Thoracic aorta (tissue), 2 donors: Measurements from ENCODE around the gene LYPD6B. TPM values are rescaled to one million over a fixed set of nuclear protein-coding genes. Genes with fewer than 3 reads are reported as not detected.

Source experiments
- ATAC-seq: fragments of 150-250 bp; one replicate; pipeline ENCODE4 v1.8.0; 2017; ENCODE audit warnings: low read depth; ENCODE audit not compliant: insufficient number of reproducible peaks, low FRiP score
- DNase-seq: peaks from one replicate; pipeline ENCODE4 v3.0.0-alpha.2; 2020; ENCODE audit warnings: low spot score
- H3K27ac ChIP-seq, 2 donors: fragments of 200-600 bp; sonication (generic); 1 replicate in 1 of 2; 2 replicates in 1 of 2; pipeline ENCODE4 v1.5.1; 2016; ENCODE audit warnings: mild to moderate bottlenecking in 2 of 2, moderate library complexity in 2 of 2
- H3K27me3 ChIP-seq: fragments of 200-600 bp; sonication (generic); replicated peaks from 2 replicates; pipeline ENCODE4 v1.6.0; 2016; ENCODE audit warnings: mild to moderate bottlenecking; ENCODE audit not compliant: insufficient read depth
- H3K36me3 ChIP-seq: fragments of 200-600 bp; sonication (generic); one replicate; pipeline ENCODE4 v1.5.1; 2016
- H3K4me1 ChIP-seq, 2 donors: fragments of 200-600 bp; sonication (generic); 1 replicate in 1 of 2; 2 replicates in 1 of 2; pipeline versions ENCODE4 v1.5.1 to v1.6.0; 2016; ENCODE audit warnings: low read depth in 2 of 2, mild to moderate bottlenecking in 1 of 2; ENCODE audit not compliant: control insufficient read depth in 1 of 2
- H3K4me3 ChIP-seq: fragments of 200-600 bp; sonication (generic); 2 replicates; pipeline ENCODE4 v1.5.1; 2016; ENCODE audit warnings: mild to moderate bottlenecking
- H3K9me3 ChIP-seq: fragments of 200-600 bp; sonication (generic); 2 replicates; pipeline ENCODE4 v1.5.1; 2016
- CTCF ChIP-seq: fragments of 200-600 bp; sonication (generic); IDR thresholded peaks from one replicate; pipeline ENCODE4 v1.5.1; 2019; ENCODE audit warnings: antibody characterized with exemption
- total RNA-seq, 2 donors: library from RNA; depleted of rRNA; stranded (reverse); fragments of >200 nt; gene quantifications; one replicate each; pipeline versions ENCODE4 v1.1.0 to v1.2.3, GENCODE V29; 2016

LYPD6B gene
- total RNA-seq, 2 donors from 2014 or later = not detected

DNA sequence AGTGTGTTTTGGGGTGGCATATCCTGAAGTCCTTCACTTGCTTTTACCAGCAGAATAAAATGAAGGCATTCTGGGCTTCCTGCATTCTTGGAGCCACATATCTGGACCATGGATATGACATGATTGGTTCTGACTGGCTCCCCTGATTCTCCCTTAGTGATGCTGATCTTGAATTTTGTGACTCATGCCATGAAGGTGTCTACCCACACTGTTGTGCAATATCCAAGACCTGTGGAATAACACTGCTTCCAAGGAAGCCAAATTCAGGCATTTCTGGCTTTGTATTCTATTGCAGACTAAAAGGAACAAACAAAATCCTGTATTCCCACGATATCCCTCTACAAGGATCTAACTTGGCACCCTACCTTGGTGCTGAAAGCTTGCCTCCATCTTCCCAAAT is 125.8 kb downstream of the LYPD6B start:
- H3K27me3 ChIP-seq = no peaks in the 10 kb centered on the region
- H3K9me3 ChIP-seq = no peaks in the 10 kb centered on the region
- ATAC-seq (no peak), DNase-seq (no peak)
- no peak overlapping the region for H3K4me3 ChIP-seq
- H3K27ac ChIP-seq = no peak overlapping the region
- no peaks in the 10 kb centered on the region for H3K36me3 ChIP-seq
- H3K4me1 ChIP-seq = no peaks in the 10 kb centered on the region
- TF ChIP-seq CTCF = no peak

DNA sequence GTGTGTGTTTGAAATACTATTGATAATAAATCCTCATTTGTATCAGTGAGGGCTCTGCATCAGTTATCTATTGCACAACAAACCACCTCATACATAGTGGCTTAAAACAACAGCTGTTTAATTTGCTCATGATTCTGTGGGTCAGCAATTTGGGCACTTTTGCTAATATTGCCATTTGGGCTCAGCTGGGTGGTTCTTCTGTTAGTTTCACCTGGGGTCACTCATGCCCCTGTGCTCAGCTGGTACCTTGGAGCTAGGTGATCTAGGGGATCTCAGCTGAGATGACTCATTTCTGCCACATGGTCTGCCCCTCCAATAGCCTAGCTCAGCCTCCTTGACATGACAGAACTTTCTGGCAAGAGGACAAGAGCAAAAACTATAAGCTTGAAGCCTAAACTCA is 126.3 kb downstream of the LYPD6B start:
- TF ChIP-seq CTCF = no peak
- no peaks in the 10 kb centered on the region for H3K4me1 ChIP-seq
- H3K27me3 ChIP-seq = no peaks in the 10 kb centered on the region
- no peaks in the 10 kb centered on the region for H3K9me3 ChIP-seq
- no peak overlapping the region for H3K27ac ChIP-seq
- no peaks in the 10 kb centered on the region for H3K36me3 ChIP-seq
- DNase-seq (no peak), ATAC-seq (no peak)
- no peak overlapping the region for H3K4me3 ChIP-seq

GRCh38 chr2:149167001-149167780 is 128.7 kb downstream of the LYPD6B start:
- Histone ChIP-seq H3K36me3 (no peaks in the 10 kb centered on the region), H3K27me3 (no peaks in the 10 kb centered on the region), H3K27ac (no peak overlapping the region), H3K9me3 (no peaks in the 10 kb centered on the region), H3K4me3 (no peak overlapping the region), H3K4me1 (no peaks in the 10 kb centered on the region)
- no peak for ATAC-seq
- DNase-seq = no peak
- no peak for TF ChIP-seq CTCF

GRCh38 chr2:149167941-149168340 is 129.4 kb downstream of the LYPD6B start:
- Histone ChIP-seq H3K9me3 (no peaks in the 10 kb centered on the region), H3K4me3 (no peak overlapping the region), H3K27me3 (no peaks in the 10 kb centered on the region), H3K4me1 (no peaks in the 10 kb centered on the region), H3K27ac (no peak overlapping the region), H3K36me3 (no peaks in the 10 kb centered on the region)
- TF ChIP-seq CTCF = no peak
- DNase-seq (no peak), ATAC-seq (no peak)

DNA sequence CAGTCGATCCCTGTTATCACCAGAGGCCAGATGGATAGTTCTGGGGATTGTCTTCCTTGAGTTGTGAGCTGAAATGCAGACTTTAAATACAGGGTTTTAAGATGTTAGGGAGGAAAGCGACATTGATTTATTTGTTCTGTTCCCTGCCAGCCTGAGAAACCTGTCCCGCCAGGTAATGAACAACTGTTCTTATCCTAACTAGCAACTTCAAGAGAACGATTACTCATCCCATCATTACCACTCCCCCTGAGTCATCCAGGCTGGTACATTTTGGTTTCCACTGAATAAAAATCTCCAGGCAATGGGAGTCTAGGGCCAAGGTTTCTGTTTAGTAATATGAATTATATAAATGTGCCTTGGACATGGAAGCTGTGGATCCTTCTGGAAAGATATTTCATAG is 131.2 kb downstream of the LYPD6B start:
- Histone ChIP-seq H3K4me1 (no peaks in the 10 kb centered on the region), H3K9me3 (no peaks in the 10 kb centered on the region), H3K4me3 (no peak overlapping the region), H3K27ac (no peak overlapping the region), H3K36me3 (no peaks in the 10 kb centered on the region), H3K27me3 (no peaks in the 10 kb centered on the region)
- no peak for TF ChIP-seq CTCF
- ATAC-seq = no peak
- DNase-seq = no peak
